ENCODE results near the gene HCRTR2. TPM values are rescaled to one million over a fixed set of nuclear protein-coding genes. Genes with fewer than 3 reads are reported as not detected.

The HCRTR2 gene
- total and polyA plus RNA-seq, 4 experiments from 2014 or later: not detected

Other genes with a start within 250 kb of the HCRTR2 start
- not detected for gene GFRAL, start 153.0 kb downstream of the HCRTR2 start, total RNA-seq
- not detected for gene GFRAL, start 153.0 kb downstream of the HCRTR2 start, polyA plus RNA-seq